Neural progenitor cell (in vitro differentiated cells): Measurements from ENCODE around the gene LIN54. TPM values are rescaled to one million over a fixed set of nuclear protein-coding genes. Genes with fewer than 3 reads are reported as not detected.

ENCODE experiments used
- DNase-seq: peaks from one replicate; pipeline ENCODE4 v3.0.0-alpha.2; 2016; ENCODE audit warnings: low spot score
- H2AFZ ChIP-seq: fragments of 200-600 bp; sonication (generic); replicated peaks from 2 replicates; pipeline ENCODE4 v1.6.1; 2016; ENCODE audit warnings: antibody characterized with exemption
- H3F3A ChIP-seq: fragments of 200-600 bp; sonication (generic); 2 replicates; pipeline ENCODE4 v1.6.1; 2016; ENCODE audit warnings: antibody characterized with exemption, low read depth
- H3K27ac ChIP-seq: fragments of 200-600 bp; sonication (generic); 2 replicates; pipeline ENCODE4 v1.5.1; 2016; ENCODE audit warnings: mild to moderate bottlenecking
- H3K27me3 ChIP-seq: fragments of 200-600 bp; sonication (generic); 2 replicates; pipeline ENCODE4 v1.6.1; 2016; ENCODE audit warnings: mild to moderate bottlenecking, moderate library complexity
- H3K36me3 ChIP-seq: fragments of 200-600 bp; sonication (generic); 2 replicates; pipeline ENCODE4 v1.5.1; 2016
- H3K4me1 ChIP-seq: fragments of 200-600 bp; sonication (generic); 2 replicates; pipeline ENCODE4 v1.6.1; 2016; ENCODE audit warnings: mixed run types
- H3K4me2 ChIP-seq: fragments of 200-600 bp; sonication (generic); 2 replicates; pipeline ENCODE4 v1.6.1; 2016
- H3K4me3 ChIP-seq: fragments of 200-600 bp; sonication (generic); 2 replicates; pipeline ENCODE4 v1.5.1; 2016
- H3K79me2 ChIP-seq: fragments of 200-600 bp; sonication (generic); 2 replicates; pipeline ENCODE4 v1.6.1; 2016; ENCODE audit warnings: low read depth
- H3K9ac ChIP-seq: fragments of 200-600 bp; sonication (generic); 2 replicates; pipeline ENCODE4 v1.6.1; 2016
- H3K9me3 ChIP-seq: fragments of 200-600 bp; sonication (generic); 2 replicates; pipeline ENCODE4 v1.5.1; 2016; ENCODE audit warnings: low read depth
- H4K20me1 ChIP-seq: fragments of 200-600 bp; sonication (generic); 2 replicates; pipeline ENCODE4 v1.6.1; 2016; ENCODE audit warnings: low read depth
- H3K27ac Mint-ChIP-seq: 3 replicates; pipeline ENCODE4 v1.8.0; 2021; ENCODE audit warnings: mixed read lengths
- H3K27me3 Mint-ChIP-seq: 2 replicates; pipeline ENCODE4 v1.8.0; 2022; ENCODE audit warnings: low read depth, mild to moderate bottlenecking, inconsistent platforms, moderate library complexity, mixed read lengths; ENCODE audit not compliant: insufficient read depth
- H3K36me3 Mint-ChIP-seq: 3 replicates; pipeline ENCODE4 v1.8.0; 2021; ENCODE audit warnings: mixed read lengths
- H3K4me1 Mint-ChIP-seq: 3 replicates; pipeline ENCODE4 v1.8.0; 2021; ENCODE audit warnings: mixed read lengths
- H3K4me3 Mint-ChIP-seq: 3 replicates; pipeline ENCODE4 v1.8.0; 2021; ENCODE audit warnings: mild to moderate bottlenecking, moderate library complexity, mixed read lengths
- H3K9me3 Mint-ChIP-seq: 3 replicates; pipeline ENCODE4 v1.8.0; 2020; ENCODE audit warnings: mixed read lengths
- EZH2 ChIP-seq: fragments of 200-600 bp; sonication (generic); IDR thresholded peaks from 2 replicates; pipeline ENCODE4 v1.6.1; 2017; ENCODE audit warnings: antibody characterized with exemption, mild to moderate bottlenecking, moderate library complexity
- EZH2phosphoT487 ChIP-seq: fragments of 200-600 bp; sonication (generic); IDR thresholded peaks from 2 replicates; pipeline ENCODE4 v1.6.1; 2017; ENCODE audit warnings: antibody characterized with exemption
- total RNA-seq: library from RNA; depleted of rRNA; stranded (reverse); fragments of >200 nt; gene quantifications from 2 replicates; pipeline ENCODE4 v1.2.3, GENCODE V29; 2015; ENCODE audit warnings: low replicate concordance
- TF ChIP-seq, protein P1 (sequence below): fragments of 200-600 bp; sonication (generic); IDR thresholded peaks from 2 replicates; pipeline ENCODE4 v1.5.1; 2017; ENCODE audit warnings: antibody characterized with exemption, mild to moderate bottlenecking

The LIN54 gene
- total RNA-seq, 1 donor from 2014 or later = 27.4 TPM

DNA sequence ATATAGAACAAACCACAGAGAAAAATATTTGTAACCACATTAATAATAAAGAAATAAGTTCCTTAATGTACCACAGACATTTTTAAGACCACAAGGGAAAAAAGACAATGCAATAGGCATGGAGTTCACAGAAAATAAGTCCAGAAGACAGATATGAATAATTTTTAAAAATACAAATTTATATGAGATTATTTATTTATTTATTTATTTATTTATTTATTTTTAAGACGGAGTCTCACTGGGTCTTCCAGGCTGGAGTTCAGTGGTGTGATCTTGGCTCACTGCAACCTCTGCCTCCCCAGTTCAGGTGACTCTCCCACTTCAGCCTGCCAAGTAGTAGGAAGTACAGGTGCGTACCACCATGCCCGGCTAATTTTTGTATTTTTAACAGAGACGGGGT, 56.4 kb downstream of the LIN54 start:
- no peaks in the 10 kb centered on the region for H3K9me3 Mint-ChIP-seq
- DNase-seq = no peak

DNA sequence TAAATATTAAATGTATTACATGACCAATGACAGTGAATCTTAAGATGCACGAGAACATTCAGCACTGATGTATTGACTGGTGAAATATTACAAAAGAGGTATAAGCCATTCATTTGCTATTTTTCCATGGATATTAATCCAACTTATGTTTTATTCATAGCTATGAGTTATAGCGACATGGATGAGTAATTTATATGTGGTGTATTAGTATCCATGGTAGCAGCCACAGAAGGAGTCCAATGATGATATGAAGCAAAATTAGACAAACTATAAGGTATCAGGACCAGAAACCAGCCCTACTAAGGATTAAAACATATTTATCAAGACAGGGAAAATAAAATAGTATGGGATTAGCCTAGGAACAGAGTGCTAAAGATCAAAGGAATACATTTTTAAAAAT, 59.4 kb downstream of the LIN54 start:
- Histone ChIP-seq H3F3A (no peaks in the 10 kb centered on the region), H3K79me2 (no peaks in the 10 kb centered on the region), H3K9ac (no peak overlapping the region), H3K4me1 (no peaks in the 10 kb centered on the region), H3K27ac (no peak overlapping the region), H3K9me3 (no peaks in the 10 kb centered on the region), H3K36me3 (no peaks in the 10 kb centered on the region), H3K4me3 (no peak overlapping the region), H2AFZ (no peak overlapping the region), H4K20me1 (no peaks in the 10 kb centered on the region), H3K27me3 (no peaks in the 10 kb centered on the region), H3K4me2 (no peak overlapping the region)
- H3K4me1 Mint-ChIP-seq = no peaks in the 10 kb centered on the region
- no peaks in the 10 kb centered on the region for H3K9me3 Mint-ChIP-seq
- peaks cover 2% of the 10 kb centered on the region for H3K27me3 Mint-ChIP-seq
- no peak overlapping the region for H3K27ac Mint-ChIP-seq
- H3K36me3 Mint-ChIP-seq = peaks cover 8% of the 10 kb centered on the region
- DNase-seq = no peak
- H3K4me3 Mint-ChIP-seq = no peak overlapping the region
- TF ChIP-seq, protein P1, sequence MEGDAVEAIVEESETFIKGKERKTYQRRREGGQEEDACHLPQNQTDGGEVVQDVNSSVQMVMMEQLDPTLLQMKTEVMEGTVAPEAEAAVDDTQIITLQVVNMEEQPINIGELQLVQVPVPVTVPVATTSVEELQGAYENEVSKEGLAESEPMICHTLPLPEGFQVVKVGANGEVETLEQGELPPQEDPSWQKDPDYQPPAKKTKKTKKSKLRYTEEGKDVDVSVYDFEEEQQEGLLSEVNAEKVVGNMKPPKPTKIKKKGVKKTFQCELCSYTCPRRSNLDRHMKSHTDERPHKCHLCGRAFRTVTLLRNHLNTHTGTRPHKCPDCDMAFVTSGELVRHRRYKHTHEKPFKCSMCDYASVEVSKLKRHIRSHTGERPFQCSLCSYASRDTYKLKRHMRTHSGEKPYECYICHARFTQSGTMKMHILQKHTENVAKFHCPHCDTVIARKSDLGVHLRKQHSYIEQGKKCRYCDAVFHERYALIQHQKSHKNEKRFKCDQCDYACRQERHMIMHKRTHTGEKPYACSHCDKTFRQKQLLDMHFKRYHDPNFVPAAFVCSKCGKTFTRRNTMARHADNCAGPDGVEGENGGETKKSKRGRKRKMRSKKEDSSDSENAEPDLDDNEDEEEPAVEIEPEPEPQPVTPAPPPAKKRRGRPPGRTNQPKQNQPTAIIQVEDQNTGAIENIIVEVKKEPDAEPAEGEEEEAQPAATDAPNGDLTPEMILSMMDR = no peak
- TF ChIP-seq EZH2phosphoT487 = no peak
- TF ChIP-seq EZH2 = no peak

More for the DNA sequence above, 56.4 kb downstream of the LIN54 start:
- Histone ChIP-seq H3K4me2 (no peak overlapping the region), H3F3A (no peaks in the 10 kb centered on the region), H3K27me3 (no peaks in the 10 kb centered on the region), H2AFZ (no peak overlapping the region), H3K4me3 (no peak overlapping the region), H3K79me2 (no peaks in the 10 kb centered on the region), H3K9ac (no peak overlapping the region), H3K9me3 (no peaks in the 10 kb centered on the region), H4K20me1 (no peaks in the 10 kb centered on the region), H3K4me1 (no peaks in the 10 kb centered on the region), H3K36me3 (no peaks in the 10 kb centered on the region), H3K27ac (no peak overlapping the region)
- H3K4me1 Mint-ChIP-seq = no peaks in the 10 kb centered on the region
- no peak overlapping the region for H3K27ac Mint-ChIP-seq
- no peaks in the 10 kb centered on the region for H3K27me3 Mint-ChIP-seq
- H3K36me3 Mint-ChIP-seq = peaks cover 8% of the 10 kb centered on the region
- TF ChIP-seq EZH2 (no peak), EZH2phosphoT487 (no peak)
- TF ChIP-seq, protein P1 = no peak
- no peak overlapping the region for H3K4me3 Mint-ChIP-seq

DNA sequence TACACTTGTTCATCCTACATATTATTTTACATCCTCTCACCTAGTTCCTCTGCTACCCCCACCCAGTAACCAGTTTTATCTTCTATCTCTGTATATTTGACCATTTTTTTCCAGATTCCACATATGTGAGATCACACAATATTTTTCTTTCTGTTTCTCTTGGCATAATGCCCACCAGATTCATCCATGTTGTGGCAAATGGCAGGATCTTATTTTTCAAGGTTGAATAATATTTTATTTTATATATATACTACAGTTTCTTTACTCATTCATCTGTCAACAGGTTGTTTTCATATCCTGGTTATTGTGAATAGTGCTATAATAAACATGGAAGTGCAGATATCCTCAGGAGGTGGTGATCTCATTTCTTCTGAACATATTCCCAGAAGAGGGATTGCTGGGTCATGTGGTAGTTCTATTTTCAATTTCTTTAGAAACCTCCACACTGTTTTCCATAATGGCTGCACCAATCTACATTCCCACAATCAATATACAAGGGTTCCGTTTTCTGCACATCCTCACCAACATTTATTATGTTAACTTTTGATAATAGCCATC, 61.9 kb downstream of the LIN54 start:
- Histone ChIP-seq H3F3A (no peaks in the 10 kb centered on the region), H3K4me1 (no peaks in the 10 kb centered on the region), H3K4me3 (no peak overlapping the region), H4K20me1 (no peaks in the 10 kb centered on the region), H3K27ac (no peak overlapping the region), H3K27me3 (no peaks in the 10 kb centered on the region), H3K9ac (peak overlapping the region; percentile 8), H2AFZ (no peak overlapping the region), H3K9me3 (no peaks in the 10 kb centered on the region), H3K4me2 (no peak overlapping the region), H3K79me2 (no peaks in the 10 kb centered on the region), H3K36me3 (no peaks in the 10 kb centered on the region)
- H3K36me3 Mint-ChIP-seq = peaks cover 7% of the 10 kb centered on the region
- no peak overlapping the region for H3K4me3 Mint-ChIP-seq
- no peak for TF ChIP-seq EZH2phosphoT487
- TF ChIP-seq EZH2 = no peak
- TF ChIP-seq, protein P1 = no peak
- H3K4me1 Mint-ChIP-seq = no peaks in the 10 kb centered on the region
- H3K27me3 Mint-ChIP-seq = peaks cover 2% of the 10 kb centered on the region
- no peak overlapping the region for H3K27ac Mint-ChIP-seq
- no peaks in the 10 kb centered on the region for H3K9me3 Mint-ChIP-seq
- DNase-seq = no peak
